HG02852 (cell line): ENCODE data around the gene SLCO1B3.

ENCODE experiments used
- ATAC-seq: cut with Tn5 transposase; IDR thresholded peaks from one replicate; pipeline ENCODE4 v1.9.1; 2021; ENCODE audit warnings: mild to moderate bottlenecking, moderate library complexity; ENCODE audit not compliant: unreplicated experiment

Gene SLCO1B3

DNA sequence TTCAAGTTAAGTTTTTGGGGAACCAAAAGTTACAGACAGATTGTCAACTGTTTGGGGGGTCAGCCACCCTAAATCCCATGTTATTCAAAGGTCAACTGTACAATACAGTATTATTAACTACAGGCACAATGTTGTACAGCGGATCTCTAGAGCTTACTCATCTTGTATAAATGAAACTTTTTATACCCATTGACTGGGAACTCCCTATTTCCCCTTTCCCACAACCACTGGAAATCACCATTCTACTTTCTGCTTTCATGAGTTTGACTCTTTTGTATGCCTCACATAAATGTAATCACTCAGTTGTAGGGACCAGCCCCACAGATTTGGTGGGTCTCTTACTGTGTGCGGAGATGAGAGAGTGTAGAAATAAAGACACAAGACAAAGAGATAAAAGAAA is 57.8 kb downstream of the SLCO1B3 start:
- peak; percentile 76 for ATAC-seq

DNA sequence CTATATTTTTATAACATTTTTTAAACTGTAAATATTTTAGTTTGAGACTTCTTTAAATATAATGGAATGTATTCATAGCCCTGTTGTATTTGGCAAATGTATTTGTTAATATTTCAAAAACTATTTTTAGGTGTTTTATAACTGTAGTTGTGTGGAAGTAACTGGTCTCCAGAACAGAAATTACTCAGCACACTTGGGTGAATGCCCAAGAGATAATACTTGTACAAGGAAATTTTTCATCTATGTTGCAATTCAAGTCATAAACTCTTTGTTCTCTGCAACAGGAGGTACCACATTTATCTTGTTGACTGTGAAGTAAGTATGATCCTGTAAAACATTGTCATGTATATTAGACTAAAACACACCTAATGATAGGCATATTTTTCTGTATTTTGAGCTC is 72.8 kb downstream of the SLCO1B3 start:
- no peak for ATAC-seq

DNA sequence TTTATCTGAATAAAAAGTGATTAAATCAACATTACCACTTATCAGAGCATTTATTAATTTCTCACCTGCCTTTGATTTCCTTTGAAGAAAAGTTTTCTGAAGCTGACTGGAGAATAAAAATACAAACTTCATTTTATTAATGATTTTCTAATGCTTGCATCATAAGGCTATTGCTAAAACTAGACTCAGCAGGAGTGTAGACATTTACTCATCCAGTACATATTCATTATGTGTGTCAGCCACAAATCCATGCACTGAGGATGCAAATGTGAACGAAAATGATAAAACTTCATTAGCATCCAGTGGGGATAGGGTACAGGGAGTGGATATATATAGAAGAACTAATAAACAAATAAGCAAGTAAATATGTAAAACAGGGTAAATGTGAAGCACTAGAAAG is 74.6 kb downstream of the SLCO1B3 start:
- no peak for ATAC-seq

DNA sequence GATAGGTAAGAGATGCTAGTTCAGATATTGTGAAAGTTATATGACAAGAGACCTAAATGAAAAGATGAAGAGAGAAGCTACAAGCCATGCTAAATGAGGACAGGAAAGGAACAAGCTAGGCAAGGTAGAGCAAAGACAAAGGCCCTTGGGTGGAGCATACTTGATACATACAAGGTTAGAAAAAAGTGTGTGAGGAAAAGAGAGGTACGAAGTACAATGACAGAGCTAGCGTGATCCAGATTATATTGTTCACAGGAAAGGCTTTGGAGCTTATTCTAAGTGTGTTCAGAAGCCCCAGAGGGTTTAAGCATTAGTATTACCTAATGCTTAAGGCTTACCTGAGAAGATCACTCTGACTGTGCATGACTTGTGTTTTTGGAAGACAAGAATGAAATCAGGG is 75.0 kb downstream of the SLCO1B3 start:
- no peak for ATAC-seq

DNA sequence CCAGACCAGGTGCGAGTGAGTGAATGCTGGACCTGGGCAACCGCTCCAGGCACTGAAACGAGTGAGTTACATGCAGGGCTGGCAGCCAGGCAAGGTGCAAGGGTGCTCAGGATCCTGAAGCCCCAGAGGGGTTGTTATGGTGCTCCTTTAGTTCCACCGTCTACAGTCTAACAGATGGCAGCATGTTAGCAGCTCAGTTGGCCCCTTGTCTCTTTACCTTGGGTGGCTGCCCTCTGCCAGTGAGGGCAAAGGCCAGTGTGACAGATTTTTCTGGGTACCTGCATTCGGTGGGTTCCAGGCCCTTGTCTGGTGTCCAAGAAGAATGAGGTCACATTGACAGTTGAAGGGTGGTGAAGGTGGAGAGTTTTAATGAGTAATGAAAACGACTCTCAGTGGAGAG is 106.8 kb downstream of the SLCO1B3 start:
- ATAC-seq = no peak

DNA sequence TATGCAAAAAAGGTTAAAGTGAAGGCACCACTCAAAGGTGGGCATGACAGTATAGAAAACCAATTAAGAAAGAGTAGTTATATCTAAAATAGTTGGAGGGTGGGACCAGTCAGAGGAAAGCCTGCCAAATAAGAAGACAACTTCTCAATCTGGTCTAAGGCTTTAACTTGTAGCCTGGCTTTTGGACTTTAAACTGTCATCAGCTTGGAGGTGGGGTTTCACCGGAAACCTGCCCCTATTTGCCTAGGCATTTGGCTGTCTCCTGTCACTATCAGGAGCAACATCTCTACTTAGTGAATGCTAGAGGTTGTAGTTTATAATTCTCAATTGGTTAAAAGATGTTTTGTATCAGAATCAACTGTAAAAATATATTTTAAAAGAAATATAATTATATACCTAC is 107.3 kb downstream of the SLCO1B3 start:
- no peak for ATAC-seq

DNA sequence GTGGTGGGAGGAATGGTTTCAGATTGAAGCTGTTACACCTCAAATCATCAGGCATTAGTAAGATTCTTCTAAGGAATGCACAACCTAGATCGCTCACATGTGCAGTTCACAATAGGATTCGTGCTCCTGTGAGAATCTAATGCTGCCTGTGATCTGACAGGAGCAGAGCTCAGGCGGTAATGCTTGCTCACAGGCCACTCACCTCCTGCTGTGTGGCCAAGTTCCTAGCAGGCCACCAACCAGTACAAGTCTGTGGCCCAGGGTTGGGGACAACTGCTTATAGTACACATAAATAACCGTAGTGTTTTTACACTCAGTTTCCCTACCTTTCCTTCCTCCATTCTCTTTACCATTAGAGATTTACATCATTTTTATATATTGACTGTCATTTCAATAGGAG is 121.4 kb downstream of the SLCO1B3 start:
- no peak for ATAC-seq

DNA sequence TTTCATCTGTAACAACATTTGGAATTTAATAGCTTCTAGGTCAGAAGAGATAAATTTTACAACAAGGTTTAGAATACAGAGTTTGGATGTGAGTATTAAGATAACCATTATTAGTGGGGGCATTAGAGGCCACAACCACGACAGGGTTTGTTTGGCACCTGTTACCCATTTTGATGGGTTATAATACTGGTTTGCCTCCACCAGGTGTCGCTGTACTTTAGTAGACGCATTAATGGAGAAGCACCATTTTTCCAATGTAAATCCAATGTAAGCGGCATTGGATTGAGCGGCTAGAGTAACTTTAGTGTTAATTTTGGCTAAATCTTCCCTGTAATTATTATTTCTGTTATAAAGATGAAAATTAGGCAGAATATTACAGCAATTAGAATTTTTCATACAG is 136.2 kb downstream of the SLCO1B3 start:
- ATAC-seq = peak; percentile 65

DNA sequence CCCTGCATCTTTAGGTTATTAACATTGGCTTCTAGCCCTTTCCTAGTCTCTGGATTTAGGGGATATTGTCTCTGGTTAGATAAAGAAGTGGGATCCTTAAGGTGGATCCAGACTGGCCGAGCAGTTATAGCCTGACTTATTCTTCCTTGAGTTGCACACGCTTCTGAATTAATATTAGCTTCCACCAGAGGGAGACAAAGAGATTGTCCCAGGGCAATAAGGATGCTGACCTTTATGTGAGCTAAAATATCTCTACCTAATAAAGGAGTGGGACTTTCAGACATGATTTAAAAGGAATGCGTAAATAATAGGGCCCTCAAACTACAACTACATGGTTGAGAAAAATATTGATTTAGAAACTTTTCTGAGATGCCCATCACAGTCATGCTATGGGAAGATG is 139.7 kb downstream of the SLCO1B3 start:
- ATAC-seq = peak; percentile 83

DNA sequence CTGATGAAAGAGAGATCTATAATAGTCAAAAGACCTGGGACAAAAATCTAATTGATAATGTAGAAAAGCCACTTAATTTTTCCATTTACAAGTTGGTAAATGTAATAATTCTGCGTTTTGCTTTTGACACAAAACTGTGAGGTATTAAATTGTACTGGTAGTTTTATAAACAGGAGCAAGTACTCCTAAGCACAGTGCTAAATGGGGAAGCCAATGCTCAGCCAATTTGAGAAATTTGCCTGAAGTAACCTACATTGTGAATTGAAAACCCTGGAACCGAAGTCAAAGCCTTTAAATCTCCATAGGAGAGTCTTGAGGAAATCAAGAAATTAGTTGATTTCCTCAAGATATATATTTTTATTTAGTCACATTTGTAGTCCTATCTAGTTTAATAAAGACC is 152.8 kb downstream of the SLCO1B3 start:
- no peak for ATAC-seq

DNA sequence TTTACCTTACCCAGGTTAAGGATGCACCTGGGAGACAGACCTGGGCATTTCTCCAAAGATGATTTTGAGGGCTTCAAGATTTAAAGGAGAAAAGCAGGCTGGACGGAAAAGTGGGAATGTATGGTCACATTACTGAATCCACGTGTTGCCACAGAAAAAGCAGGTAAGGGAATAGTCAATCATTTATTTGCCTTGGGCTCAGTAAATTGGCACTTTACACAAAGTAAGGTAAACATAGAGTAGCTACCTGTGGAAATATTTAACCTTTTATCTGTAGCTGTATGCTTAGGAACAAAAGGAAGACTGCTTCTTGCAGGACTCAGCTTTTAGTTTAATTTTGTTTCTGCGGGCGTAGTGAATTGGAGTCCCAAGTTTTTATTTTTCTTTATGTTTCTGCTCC is 153.3 kb downstream of the SLCO1B3 start:
- no peak for ATAC-seq
